HepG2 (cell line): ENCODE measurements around the gene ZNF157. TPM values are rescaled to one million over a fixed set of nuclear protein-coding genes. Genes with fewer than 3 reads are reported as not detected.

ENCODE experiments used
- ATAC-seq: fragments of 200-7000 bp; cut with Tn5 transposase; 3 replicates; pipeline ENCODE4 v1.9.1; 2020; ENCODE audit warnings: mild to moderate bottlenecking, moderate library complexity
- BruUV-seq: library from RNA; stranded (reverse); fragments of 400-500 nt; replicated peaks from 2 replicates; lab custom pipeline; 2021; lab: Mats Ljungman, UMichigan
- CTCF ChIA-PET: fragments of 300-600 bp; formaldehyde crosslinking; extraction: SDS; loops from one replicate; lab custom pipeline; 2021; ENCODE audit warnings: low total read pairs, inconsistent platforms, low intra/inter-chr PET ratio; lab: Yijun Ruan, JAX
- POLR2A ChIA-PET: fragments of 350-600 bp; sonication (Branson Sonifier 250); formaldehyde crosslinking; loops from one replicate; lab custom pipeline; 2020; ENCODE audit warnings: antibody characterized with exemption, inconsistent platforms; lab: Yijun Ruan, JAX
- DNase-seq: peaks from one replicate; pipeline ENCODE4 v3.0.0-alpha.2; 2015; ENCODE audit warnings: low spot score
- FAIRE-seq: peaks from 3 replicates; lab custom pipeline; 2011; peaks lifted over from hg19 to GRCh38; lab: Jason Lieb, UNC
- H2AFZ ChIP-seq: one replicate; pipeline ENCODE4 v1.6.1; 2011; ENCODE audit warnings: low read length, inconsistent platforms
- H3K27ac ChIP-seq: fragments of 300-600 bp; 3 replicates; pipeline ENCODE4 v1.8.0; 2011; ENCODE audit warnings: mixed run types, mild to moderate bottlenecking, mixed read lengths, low read length, inconsistent platforms; ENCODE audit not compliant: insufficient read depth; ENCODE audit errors: extremely low read length
- H3K27me3 ChIP-seq, 2 experiments: fragments of 200-600 bp in 1 of 2; 2 replicates in 1 of 2; 3 replicates in 1 of 2; pipeline versions ENCODE4 v1.6.0 to v1.8.0; 2011; ENCODE audit warnings: low read length in 2 of 2, mild to moderate bottlenecking in 2 of 2, moderate library complexity in 2 of 2, inconsistent platforms in 1 of 2; ENCODE audit not compliant: insufficient read depth in 2 of 2, control insufficient read depth in 1 of 2
- H3K36me3 ChIP-seq, 2 experiments: fragments of 200-600 bp in 1 of 2; replicated peaks in 1 of 2; 2 replicates in 1 of 2; 3 replicates in 1 of 2; pipeline versions ENCODE4 v1.5.1 to v1.8.0; 2011; ENCODE audit warnings: low read length in 2 of 2, inconsistent platforms in 1 of 2; ENCODE audit not compliant: insufficient read depth in 2 of 2, control insufficient read depth in 1 of 2
- H3K4me1 ChIP-seq: 2 replicates; pipeline ENCODE4 v1.5.1; 2012; ENCODE audit warnings: low read length, inconsistent platforms; ENCODE audit not compliant: insufficient read depth
- H3K4me2 ChIP-seq: 2 replicates; pipeline ENCODE4 v1.6.0; 2011; ENCODE audit warnings: low read depth, low read length, inconsistent platforms
- H3K4me3 ChIP-seq, 3 experiments: fragments of 200-600 bp in 1 of 3; sonication (generic), shearing (Covaris generic) in 1 of 3; replicated peaks in 1 of 3; 2 replicates each; pipeline ENCODE4 v1.5.1; 2011 to 2016; ENCODE audit warnings: low read length in 3 of 3, inconsistent platforms in 2 of 3, low read depth in 2 of 3, mild to moderate bottlenecking in 2 of 3, control low read depth in 1 of 3, mixed read lengths in 1 of 3; ENCODE audit not compliant: insufficient read depth in 1 of 3
- H3K79me2 ChIP-seq: one replicate; pipeline ENCODE4 v1.6.1; 2011; ENCODE audit warnings: low read length, inconsistent platforms; ENCODE audit not compliant: insufficient read depth
- H3K9ac ChIP-seq: 2 replicates; pipeline ENCODE4 v1.6.0; 2011; ENCODE audit warnings: mild to moderate bottlenecking, low read depth, low read length, inconsistent platforms; ENCODE audit not compliant: insufficient read depth
- H3K9me3 ChIP-seq: 2 replicates; pipeline ENCODE4 v1.5.1; 2012; ENCODE audit warnings: mild to moderate bottlenecking, low read length
- H4K20me1 ChIP-seq: 2 replicates; pipeline ENCODE4 v1.6.0; 2011; ENCODE audit warnings: inconsistent platforms, mild to moderate bottlenecking, low read length, moderate library complexity; ENCODE audit not compliant: insufficient read depth
- CTCF ChIP-seq: sonication (generic); formaldehyde crosslinking; IDR thresholded peaks from 2 replicates; pipeline ENCODE4 v1.5.0; 2020; ENCODE audit warnings: mild to moderate bottlenecking, missing genetic modification reagents, moderate library complexity
- NR2C2 ChIP-seq: sonication (generic); formaldehyde crosslinking; IDR thresholded peaks from 2 replicates; pipeline ENCODE4 v1.4.0; 2020; ENCODE audit warnings: missing genetic modification reagents, mild to moderate bottlenecking, moderate library complexity, borderline replicate concordance
- SAP130 ChIP-seq: IDR thresholded peaks from 2 replicates; pipeline ENCODE4 v1.6.1; 2016; ENCODE audit warnings: low read depth
- SMC3 ChIP-seq: IDR thresholded peaks from 2 replicates; pipeline ENCODE4 v1.6.1; 2011; ENCODE audit warnings: low read length, improper control_type of control experiment
- SOX13 ChIP-seq, 3 experiments: fragments of 450-650 bp in 1 of 3; sonication (generic) in 1 of 3; formaldehyde crosslinking in 1 of 3; IDR thresholded peaks in 2 of 3; conservative IDR thresholded peaks in 1 of 3; 2 replicates each; pipeline versions ENCODE4 v1.5.0 to v1.6.1; 2016 to 2020; ENCODE audit warnings: antibody characterized with exemption in 1 of 3, mild to moderate bottlenecking in 1 of 3, missing compliant biosample characterization in 1 of 3, missing genetic modification reagents in 1 of 3, moderate library complexity in 1 of 3
- SOX5 ChIP-seq: IDR thresholded peaks from 2 replicates; pipeline ENCODE4 v1.6.1; 2016; ENCODE audit warnings: borderline replicate concordance
- SOX6 ChIP-seq, 2 experiments: fragments of 450-650 bp in 1 of 2; sonication (generic) in 1 of 2; formaldehyde crosslinking in 1 of 2; IDR thresholded peaks; 2 replicates each; pipeline versions ENCODE4 v1.4.0 to v1.6.1; 2017 to 2020; ENCODE audit warnings: antibody characterized with exemption in 1 of 2, mild to moderate bottlenecking in 1 of 2, missing genetic modification reagents in 1 of 2
- STAG1 ChIP-seq: sonication (generic); formaldehyde crosslinking; IDR thresholded peaks from 2 replicates; pipeline ENCODE4 v1.4.0; 2020; ENCODE audit warnings: missing genetic modification reagents
- ZFX ChIP-seq: sonication (generic); formaldehyde crosslinking; IDR thresholded peaks from 2 replicates; pipeline ENCODE4 v1.4.0; 2020; ENCODE audit warnings: mild to moderate bottlenecking, low read depth, missing genetic modification reagents, moderate library complexity
- ZNF552 ChIP-seq: sonication (generic); formaldehyde crosslinking; IDR thresholded peaks from 2 replicates; pipeline ENCODE4 v1.9.0; 2022; ENCODE audit warnings: missing genetic modification reagents, mild to moderate bottlenecking, borderline replicate concordance
- WGBS: methylation state at CpG from one replicate; pipeline ENCODE4 v1.1.6; 2017; ENCODE audit warnings: low lambda C conversion rate; 5-methylcytosine and 5-hydroxymethylcytosine counted together
- in situ Hi-C: cut with HindIII; loops from 2 replicates; pipeline ENCODE4 v1.10.0; 2017; ENCODE audit warnings: low pct_unique_long_range_greater_than_20kb; ENCODE audit not compliant: extremely low pct_ligation_motif_present
- intact Hi-C: fragments of 100-400 bp; cut with micrococcal nuclease; formaldehyde crosslinking; loops from one replicate; pipeline ENCODE4 v1.10.0; 2022; ENCODE audit not compliant: unreplicated experiment
- polyA plus RNA-seq, 8 experiments: library from polyadenylated mRNA; depleted of rRNA in 3 of 8; stranded (reverse) in 7 of 8; unstranded in 1 of 8; fragments of >200 nt; fragmentation: Illumina TruSeq in 4 of 8; extraction: Trizol in 4 of 8; gene quantifications; 2 replicates each; pipeline versions ENCODE4 v1.2.1 to v1.2.3, GENCODE V29; 2011 to 2016; ENCODE audit warnings: low read depth in 4 of 8, missing spikeins in 1 of 8, mixed read lengths in 1 of 8; ENCODE audit not compliant: insufficient read depth in 1 of 8
- total RNA-seq, 5 experiments: library from RNA; depleted of rRNA; stranded (reverse); fragments of >200 nt; fragmentation: Illumina TruSeq; extraction: Trizol; gene quantifications; 2 replicates each; pipeline ENCODE4 v1.2.3, GENCODE V29; 2016; ENCODE audit warnings: low read depth in 1 of 5

The ZNF157 gene
- total and polyA plus RNA-seq, 2 of the 13 experiments (the other 11 are each of a cell fraction or from before 2014, with no cell fraction given), result not detected

DNA sequence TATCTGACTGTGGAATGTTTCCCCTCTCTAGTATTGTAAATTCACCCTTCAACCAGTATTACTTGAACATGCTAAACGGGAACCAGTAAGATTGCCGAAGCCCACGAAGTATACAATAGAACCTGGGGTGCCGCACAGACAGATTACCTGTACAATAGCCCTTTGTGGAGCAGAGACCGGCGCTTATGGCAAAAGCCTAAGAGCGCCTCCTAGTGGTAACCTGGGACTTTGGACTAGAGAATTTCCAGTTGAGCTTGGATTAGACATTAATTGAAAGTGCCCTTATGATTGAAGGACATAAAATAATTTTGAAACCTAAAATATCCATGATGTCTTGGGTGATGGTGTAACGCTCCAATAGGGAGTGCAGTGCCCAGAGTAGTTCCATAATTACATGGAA lies 14.1 kb downstream of the ZNF157 start:
- intact Hi-C loops, result loop anchor here (1.0 kb wide), 1 partner anchor 191 kb away; the partner anchor contains the start of gene UBA1
- peak; percentile 64 for DNase-seq
- H4K20me1 ChIP-seq, result no peaks in the 10 kb centered on the region
- peak overlapping the region; percentile 55; the same call in 1 of the 2 replicates for H3K4me2 ChIP-seq
- H3K36me3 ChIP-seq, result no peaks in the 10 kb centered on the region
- H3K9me3 ChIP-seq, result no peaks in the 10 kb centered on the region
- no peak overlapping the region for H3K9ac ChIP-seq
- in situ Hi-C loops, result no loop called here
- peak; percentile 73 for ATAC-seq
- 0% methylated on average over 8 of the region's 8 CpGs for WGBS
- peak; percentile 51; the same call in 1 of the 2 replicates for TF ChIP-seq SOX5 (CRISPR knock-in tag)
- TF ChIP-seq SMC3, result peak; percentile 70
- 0 out of 2 replicates have a peak, but pooled peaks have one; percentile 30 for TF ChIP-seq SOX13 (IDR thresholded peaks at IDR 0.05)
- TF ChIP-seq SOX13 (CRISPR knock-in tag; conservative IDR thresholded peaks at IDR 0.05 in 1 of 2, IDR thresholded peaks at IDR 0.05 in 1 of 2), result peak in 1 of 2 experiments; percentile 68; a peak in 2 of 4 replicates
- TF ChIP-seq ZNF552 (CRISPR knock-in tag), result no peak
- no peak for TF ChIP-seq SOX6 (IDR thresholded peaks at IDR 0.05)
- TF ChIP-seq SOX6 (CRISPR knock-in tag; IDR thresholded peaks at IDR 0.05), result peak; percentile 69
- TF ChIP-seq STAG1 (CRISPR knock-in tag), result peak; percentile 75
- TF ChIP-seq NR2C2, result no peak
- TF ChIP-seq SAP130 (CRISPR knock-in tag), result 0 out of 2 replicates have a peak, but pooled peaks have one; percentile 17
- TF ChIP-seq CTCF (CRISPR knock-in tag), result peak; percentile 72
- TF ChIP-seq ZFX, result no peak
- H3K4me1 ChIP-seq, result peaks cover 6% of the 10 kb centered on the region; the same call in 1 of the 2 replicates
- no peak overlapping the region for H3K27ac ChIP-seq
- H3K4me3 ChIP-seq, result peak overlapping the region in 1 of 3 experiments; percentile 30; a peak in 2 of 6 replicates
- peak overlapping the region; percentile 42 for H2AFZ ChIP-seq
- no peaks in the 10 kb centered on the region for H3K79me2 ChIP-seq
- no TSS peak for BruUV-seq
- no peaks in the 10 kb centered on the region for H3K27me3 ChIP-seq
- FAIRE-seq, result peak; percentile 54
- ChIA-PET POLR2A (interaction anchor here (1.0 kb wide), 1 partner anchor 190 kb away, joined by 3 read pairs; no protein-coding TSS in a partner anchor), CTCF (interaction anchor here (1.3 to 2.0 kb wide), 2 partner anchors 139 to 191 kb away, joined by 4 to 6 read pairs; partner anchors contain the start of gene UBA1)
